GM12874 (cell line): ENCODE results near the gene SLC23A2.

Experiments
- TF ChIP-seq, protein P1 (sequence below): IDR thresholded peaks from 2 replicates; pipeline ENCODE4 v1.5.1; 2011; ENCODE audit warnings: low read depth, mild to moderate bottlenecking, control low read depth, low read length, moderate library complexity; ENCODE audit not compliant: insufficient read depth

Gene SLC23A2

GRCh38 chr20:4905613-4906012 is 95.7 kb downstream of the SLC23A2 start:
- TF ChIP-seq, protein P1, sequence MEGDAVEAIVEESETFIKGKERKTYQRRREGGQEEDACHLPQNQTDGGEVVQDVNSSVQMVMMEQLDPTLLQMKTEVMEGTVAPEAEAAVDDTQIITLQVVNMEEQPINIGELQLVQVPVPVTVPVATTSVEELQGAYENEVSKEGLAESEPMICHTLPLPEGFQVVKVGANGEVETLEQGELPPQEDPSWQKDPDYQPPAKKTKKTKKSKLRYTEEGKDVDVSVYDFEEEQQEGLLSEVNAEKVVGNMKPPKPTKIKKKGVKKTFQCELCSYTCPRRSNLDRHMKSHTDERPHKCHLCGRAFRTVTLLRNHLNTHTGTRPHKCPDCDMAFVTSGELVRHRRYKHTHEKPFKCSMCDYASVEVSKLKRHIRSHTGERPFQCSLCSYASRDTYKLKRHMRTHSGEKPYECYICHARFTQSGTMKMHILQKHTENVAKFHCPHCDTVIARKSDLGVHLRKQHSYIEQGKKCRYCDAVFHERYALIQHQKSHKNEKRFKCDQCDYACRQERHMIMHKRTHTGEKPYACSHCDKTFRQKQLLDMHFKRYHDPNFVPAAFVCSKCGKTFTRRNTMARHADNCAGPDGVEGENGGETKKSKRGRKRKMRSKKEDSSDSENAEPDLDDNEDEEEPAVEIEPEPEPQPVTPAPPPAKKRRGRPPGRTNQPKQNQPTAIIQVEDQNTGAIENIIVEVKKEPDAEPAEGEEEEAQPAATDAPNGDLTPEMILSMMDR, result no peak

DNA sequence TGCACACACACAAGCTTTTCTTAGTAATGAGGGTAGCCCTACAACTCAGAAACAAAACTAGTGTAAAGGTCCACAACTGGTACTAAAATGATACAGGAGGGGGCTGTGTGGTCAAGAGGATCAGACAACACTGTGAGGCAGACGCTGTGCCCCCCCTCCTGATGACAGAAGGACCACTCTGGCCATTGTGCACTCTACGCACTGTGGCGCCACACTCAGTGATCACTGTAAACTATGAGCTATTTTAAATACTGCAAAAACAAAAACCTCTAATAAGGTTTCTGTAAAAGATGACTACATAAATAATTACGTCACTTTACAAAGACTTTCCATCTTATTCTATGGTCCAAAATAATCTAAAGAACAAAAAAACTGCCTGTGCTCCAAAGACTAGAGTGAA is 96.1 kb downstream of the SLC23A2 start:
- TF ChIP-seq, protein P1, result no peak

DNA sequence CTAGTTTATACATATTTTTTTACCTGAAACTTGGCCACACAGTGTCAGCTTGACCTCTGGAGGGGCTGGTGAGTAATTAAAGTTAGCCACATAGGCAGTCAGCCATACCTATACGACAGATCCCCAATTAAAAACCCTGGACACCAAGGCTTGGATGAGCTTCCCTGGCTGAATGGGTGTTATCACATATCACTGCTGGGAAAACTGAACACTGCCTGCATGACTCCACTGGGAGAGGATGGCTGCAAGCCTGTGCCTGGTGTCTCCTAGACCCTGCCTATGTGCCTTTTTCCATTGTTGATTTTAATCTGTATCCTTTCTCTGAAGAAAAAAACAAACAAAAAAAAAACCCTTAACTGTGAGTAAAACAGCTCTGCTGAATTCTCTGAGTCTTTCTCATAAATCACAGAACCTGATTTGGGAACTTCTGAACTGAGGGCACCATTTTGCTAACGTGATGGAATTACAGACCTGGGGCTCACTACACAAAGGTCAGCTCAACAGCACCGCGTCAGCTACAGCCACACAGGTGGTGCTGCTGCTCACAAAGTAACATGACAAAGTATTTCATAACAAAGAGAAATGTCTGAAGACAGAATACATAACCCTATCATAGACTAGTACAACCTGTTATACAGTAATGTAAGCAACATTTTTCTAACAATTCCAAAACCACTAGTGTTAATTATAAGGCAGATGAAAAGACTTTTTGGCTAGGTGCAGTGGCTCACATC is 97.0 kb downstream of the SLC23A2 start:
- TF ChIP-seq, protein P1, result no peak

- TF ChIP-seq, protein P1, result no peak
Observed at GRCh38 chr20:4902788-4903187, 98.5 kb downstream of the SLC23A2 start.

DNA sequence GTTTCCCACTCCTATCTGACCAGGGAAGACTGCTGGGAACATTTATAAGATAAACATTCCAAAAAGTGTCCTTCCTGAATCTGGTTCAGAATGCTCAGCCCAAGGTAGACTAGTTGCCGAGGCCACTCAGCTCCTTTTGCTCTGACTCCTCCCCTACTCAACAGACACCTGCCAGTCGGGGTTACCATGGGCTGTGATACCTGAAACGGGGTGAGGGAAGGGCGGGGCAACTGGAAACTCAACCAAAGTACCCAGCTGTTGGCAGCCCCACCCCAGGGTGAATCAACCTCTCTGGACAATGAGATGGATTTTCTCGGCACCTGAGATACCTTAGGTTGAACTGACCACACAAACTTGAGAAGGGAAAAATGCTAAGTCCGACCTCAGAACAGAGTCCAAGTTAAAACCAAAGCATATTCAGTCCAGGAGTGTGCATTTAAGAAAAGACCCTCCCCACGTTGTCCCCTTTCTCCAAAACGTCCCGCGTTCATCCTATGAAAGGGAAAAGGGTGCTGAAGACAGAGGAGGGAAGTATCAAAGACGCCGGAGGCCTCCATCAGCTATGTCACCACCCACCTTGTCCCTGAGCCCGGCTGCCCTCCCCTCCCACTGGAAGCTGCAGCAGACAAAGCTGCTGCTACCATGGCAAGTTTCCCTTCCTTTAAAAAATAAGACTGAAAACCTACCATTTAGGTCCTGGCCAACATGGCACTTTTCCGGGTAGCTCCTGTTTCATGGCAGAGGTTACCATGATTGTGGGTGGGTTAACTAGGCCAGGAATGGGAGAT is 100.1 kb downstream of the SLC23A2 start:
- TF ChIP-seq, protein P1, result no peak

DNA sequence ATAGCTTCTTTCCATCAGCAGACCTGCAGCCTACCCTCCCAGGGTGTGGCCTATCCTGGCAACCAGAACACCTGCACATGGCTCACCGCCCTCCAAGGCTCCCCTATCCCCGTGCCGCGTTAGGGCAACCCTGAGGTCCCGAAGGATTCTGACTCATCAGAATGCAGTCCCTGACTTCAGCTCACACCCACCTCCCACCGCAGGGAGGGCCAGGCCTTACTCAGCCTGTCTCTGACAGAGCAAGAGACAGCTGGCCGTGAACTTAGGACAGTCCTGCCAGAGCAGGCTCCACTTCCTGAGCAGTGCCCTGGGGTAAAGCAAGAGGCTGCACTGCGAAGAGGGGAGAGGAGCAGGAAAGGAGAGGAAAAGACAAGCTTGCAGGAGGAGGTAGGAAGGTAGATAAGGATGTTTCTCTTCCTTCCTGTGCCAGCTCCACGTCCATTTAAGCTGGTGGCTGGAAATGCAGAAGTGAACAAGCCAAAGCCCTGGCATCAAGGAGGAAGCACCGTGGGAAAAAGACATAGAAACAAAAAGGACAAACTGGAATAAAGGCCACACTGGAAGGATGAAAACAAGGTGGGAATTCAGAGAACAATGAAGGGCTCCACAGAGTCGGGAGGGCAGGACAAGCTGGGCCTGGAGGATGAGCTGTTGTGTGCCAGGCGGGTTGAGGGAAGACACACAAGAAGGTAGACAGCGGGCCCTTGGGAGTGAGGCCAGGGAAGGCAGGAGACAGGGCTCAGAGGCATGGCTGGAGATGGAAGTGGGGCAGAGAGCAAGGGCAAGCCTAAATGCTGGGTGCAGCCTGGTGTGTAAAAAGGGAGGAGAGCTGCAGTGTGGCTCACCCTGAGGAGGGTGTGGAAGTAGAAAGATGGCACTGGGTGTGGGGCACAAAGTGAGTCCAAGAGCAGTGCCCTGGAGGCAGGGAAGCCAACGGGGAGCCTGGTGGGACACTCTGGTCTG is 102.7 kb downstream of the SLC23A2 start:
- TF ChIP-seq, protein P1, result no peak

DNA sequence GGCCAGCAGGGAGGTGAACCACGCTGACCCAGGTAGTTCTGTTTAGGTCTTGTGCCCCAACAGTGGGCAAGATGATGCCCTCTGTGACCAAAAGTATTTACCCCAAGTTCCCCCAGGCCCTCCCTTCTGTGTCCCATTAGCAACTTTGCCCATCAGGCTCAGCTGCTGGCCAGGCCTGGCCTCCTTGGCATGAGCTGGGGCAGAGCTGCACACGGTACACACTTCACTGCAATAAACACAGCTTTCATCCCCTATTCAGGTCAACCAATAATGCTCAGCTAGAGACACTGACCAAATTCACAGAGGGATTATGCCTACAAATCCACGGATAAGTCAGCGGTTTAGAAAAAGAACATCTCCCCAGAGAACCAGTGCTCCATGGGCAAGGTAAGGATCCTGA is 103.7 kb downstream of the SLC23A2 start:
- TF ChIP-seq, protein P1, result no peak
